Panc1 (cell line): ENCODE results near the gene WASF2. TPM values are rescaled to one million over a fixed set of nuclear protein-coding genes. Genes with fewer than 3 reads are reported as not detected.

Experiments used
- ATAC-seq: fragments of 200-7000 bp; cut with Tn5 transposase; 2 replicates; pipeline ENCODE4 v1.9.1; 2020; ENCODE audit warnings: mild to moderate bottlenecking, moderate library complexity
- BruUV-seq: library from RNA; stranded (reverse); fragments of 400-500 nt; replicated peaks from 2 replicates; lab custom pipeline; 2021; lab: Mats Ljungman, UMichigan
- CTCF ChIA-PET: fragments of 300-600 bp; sonication (Branson Sonifier 250); formaldehyde crosslinking; loops from one replicate; lab custom pipeline; 2022; ENCODE audit warnings: antibody characterized with exemption; lab: Charles Lee
- POLR2A ChIA-PET: fragments of 300-600 bp; sonication (Branson Sonifier 250); formaldehyde crosslinking; loops from one replicate; lab custom pipeline; 2022; ENCODE audit warnings: antibody characterized with exemption; lab: Charles Lee
- DNase-seq: peaks from one replicate; pipeline ENCODE4 v3.0.0-alpha.2; 2010; ENCODE audit warnings: low read depth, low spot score
- H3K27ac ChIP-seq: 2 replicates; pipeline ENCODE4 v1.5.1; 2011; ENCODE audit warnings: mild to moderate bottlenecking, low read length, inconsistent platforms
- H3K27me3 ChIP-seq: fragments of 200-500 bp; sonication (Bioruptor generic); 2 replicates; pipeline ENCODE4 v1.6.0; 2014; ENCODE audit warnings: low read length, inconsistent platforms; ENCODE audit not compliant: control insufficient read depth, insufficient read depth
- H3K36me3 ChIP-seq: fragments of 200-500 bp; sonication (Bioruptor generic); 2 replicates; pipeline ENCODE4 v1.5.1; 2014; ENCODE audit warnings: inconsistent platforms, mild to moderate bottlenecking, low read length, moderate library complexity; ENCODE audit not compliant: control insufficient read depth, insufficient read depth
- H3K4me1 ChIP-seq: 2 replicates; pipeline ENCODE4 v1.5.1; 2011; ENCODE audit warnings: inconsistent platforms, mild to moderate bottlenecking, low read length, moderate library complexity; ENCODE audit not compliant: control insufficient read depth, insufficient read depth
- H3K4me3 ChIP-seq, 2 experiments: 2 replicates each; pipeline ENCODE4 v1.5.1; 2011 to 2012; ENCODE audit warnings: low read depth in 2 of 2, low read length in 2 of 2, mild to moderate bottlenecking in 2 of 2, inconsistent platforms in 1 of 2, moderate library complexity in 1 of 2
- H3K9me3 ChIP-seq: fragments of 200-500 bp; sonication (Bioruptor generic); 2 replicates; pipeline ENCODE4 v1.5.1; 2014; ENCODE audit warnings: low read depth, mild to moderate bottlenecking, inconsistent platforms, low read length, moderate library complexity; ENCODE audit not compliant: control insufficient read depth, insufficient read depth
- CTCF ChIP-seq: fragments of 450-650 bp; IDR thresholded peaks from 2 replicates; pipeline ENCODE4 v1.5.1; 2017; ENCODE audit warnings: mild to moderate bottlenecking
- POLR2AphosphoS5 ChIP-seq: IDR thresholded peaks from 2 replicates; pipeline ENCODE4 v1.6.1; 2012; ENCODE audit warnings: mild to moderate bottlenecking, low read depth, low read length, moderate library complexity
- REST ChIP-seq, 2 experiments: IDR thresholded peaks; 2 replicates each; pipeline ENCODE4 v1.6.1; 2011 to 2012; ENCODE audit warnings: low read depth in 2 of 2, control low read depth in 1 of 2, low read length in 1 of 2, mild to moderate bottlenecking in 1 of 2, moderate library complexity in 1 of 2; ENCODE audit not compliant: insufficient read depth in 1 of 2
- SIN3A ChIP-seq: IDR thresholded peaks from 2 replicates; pipeline ENCODE4 v1.6.1; 2012; ENCODE audit warnings: low read depth, mild to moderate bottlenecking, low read length, moderate library complexity, borderline replicate concordance; ENCODE audit not compliant: insufficient read depth
- TCF7L2 ChIP-seq: IDR thresholded peaks from 2 replicates; pipeline ENCODE4 v1.6.1; 2011; ENCODE audit warnings: mild to moderate bottlenecking, low read depth, low read length, inconsistent platforms
- in situ Hi-C: cut with HindIII; loops from 2 replicates; pipeline ENCODE4 v1.10.0; 2016; ENCODE audit warnings: low sequenced_read_pairs, low pct_unique_long_range_greater_than_20kb
- intact Hi-C: fragments of 100-400 bp; cut with micrococcal nuclease; formaldehyde crosslinking; loops from one replicate; pipeline ENCODE4 v1.10.0; 2022; ENCODE audit not compliant: unreplicated experiment
- total RNA-seq: library from RNA; stranded (reverse); gene quantifications from one replicate; pipeline ENCODE4 v1.2.1, GENCODE V29; 2021; ENCODE audit not compliant: unreplicated experiment

Gene WASF2
- total RNA-seq, 1 experiment from 2014 or later: 121 TPM

GRCh38 chr1:27398405-27399149, 91.4 kb downstream of the WASF2 start:
- ChIA-PET CTCF (interaction anchor here (0.7 kb wide), 1 partner anchor 18 kb away, joined by 3 read pairs; no protein-coding TSS in a partner anchor), POLR2A (no interaction called here)
- no peaks in the 10 kb centered on the region for H3K36me3 ChIP-seq
- no peaks in the 10 kb centered on the region for H3K27me3 ChIP-seq
- BruUV-seq: no TSS peak
- intact Hi-C loops (loop anchor here (10.0 kb wide), 1 partner anchor 266 kb away; no protein-coding TSS in a partner anchor), in situ Hi-C loops (no loop called here)
- no peaks in the 10 kb centered on the region for H3K9me3 ChIP-seq
- H3K4me3 ChIP-seq: no peak overlapping the region
- H3K4me1 ChIP-seq: no peaks in the 10 kb centered on the region; the same call in 1 of the 2 replicates
- H3K27ac ChIP-seq: no peak overlapping the region
- ATAC-seq: no peak
- no peak for DNase-seq
- TF ChIP-seq TCF7L2 (no peak), CTCF (no peak), REST (IDR thresholded peaks at IDR 0.05; ENCODE audit: insufficient read depth in 1 of 2, low read depth in 2 of 2, low read length in 1 of 2) (no peak), POLR2AphosphoS5 (no peak), SIN3A (no peak)

- no peaks in the 10 kb centered on the region for H3K36me3 ChIP-seq
- no peak overlapping the region for H3K4me3 ChIP-seq
- POLR2A ChIA-PET: no interaction called here
- in situ Hi-C loops: no loop called here
- H3K9me3 ChIP-seq: no peaks in the 10 kb centered on the region
- no peak overlapping the region for H3K27ac ChIP-seq
- H3K27me3 ChIP-seq: no peaks in the 10 kb centered on the region
- DNase-seq (no peak), ATAC-seq (no peak)
- CTCF ChIA-PET: interaction anchor here (0.7 to 1.6 kb wide), 3 partner anchors 19 to 381 kb away, joined by 3 to 4 read pairs (median 3); no protein-coding TSS in a partner anchor
- H3K4me1 ChIP-seq: no peaks in the 10 kb centered on the region; the same call in 1 of the 2 replicates
- no TSS peak for BruUV-seq
- intact Hi-C loops: loop anchor here (10.0 kb wide), 1 partner anchor 267 kb away; no protein-coding TSS in a partner anchor
- TF ChIP-seq SIN3A: no peak
These were observed 92.2 kb downstream of the WASF2 start for GRCh38 chr1:27397749-27398148.
